SK-N-SH (cell line): ENCODE data around the gene TEAD4. TPM values are rescaled to one million over a fixed set of nuclear protein-coding genes. Genes with fewer than 3 reads are reported as not detected.

Experiments
- CTCF ChIA-PET: fragments of 300-600, 350-600 bp; formaldehyde crosslinking; extraction: SDS; loops from one replicate; lab custom pipeline; 2021; lab: Yijun Ruan, JAX
- POLR2A ChIA-PET: fragments of 350-600 bp; sonication (Branson Sonifier 250); formaldehyde crosslinking; extraction: SDS; loops from one replicate; lab custom pipeline; 2020; ENCODE audit warnings: antibody characterized with exemption, inconsistent platforms; lab: Yijun Ruan, JAX
- DNase-seq: peaks from one replicate; pipeline ENCODE4 v3.0.0; 2012
- H2AFZ ChIP-seq: fragments of 200-600 bp; sonication (generic); 2 replicates; pipeline ENCODE4 v1.8.1; 2016; ENCODE audit warnings: antibody characterized with exemption, mild to moderate bottlenecking, low read depth
- H3F3A ChIP-seq: fragments of 200-600 bp; sonication (generic); replicated peaks from 2 replicates; pipeline ENCODE3; 2016; ENCODE audit warnings: antibody characterized with exemption, mild to moderate bottlenecking; ENCODE audit not compliant: insufficient read depth
- H3K27ac ChIP-seq, 2 experiments: fragments of 200-500 bp in 1 of 2; fragments of 200-600 bp in 1 of 2; sonication (Bioruptor generic) in 1 of 2; sonication (generic), shearing (Covaris generic) in 1 of 2; 2 replicates each; pipeline versions ENCODE4 v1.5.1 to v1.6.1; 2014 to 2016; ENCODE audit warnings: low read depth in 2 of 2, inconsistent platforms in 1 of 2, low read length in 1 of 2, mild to moderate bottlenecking in 1 of 2, mixed read lengths in 1 of 2
- H3K27me3 ChIP-seq: fragments of 200-600 bp; sonication (generic), shearing (Covaris generic); 2 replicates; pipeline ENCODE4 v1.6.1; 2016; ENCODE audit warnings: mixed run types; ENCODE audit not compliant: insufficient read depth
- H3K36me3 ChIP-seq, 2 experiments: fragments of 200-500 bp in 1 of 2; fragments of 200-600 bp in 1 of 2; sonication (Bioruptor generic) in 1 of 2; sonication (generic) in 1 of 2; replicated peaks in 1 of 2; 2 replicates each; pipeline versions ENCODE3 to v1.5.1; 2014 to 2016; ENCODE audit warnings: low read length in 1 of 2, mild to moderate bottlenecking in 1 of 2; ENCODE audit not compliant: insufficient read depth in 2 of 2, control insufficient read depth in 1 of 2
- H3K4me1 ChIP-seq, 2 experiments: fragments of 200-500 bp in 1 of 2; fragments of 200-600 bp in 1 of 2; sonication (Bioruptor generic) in 1 of 2; sonication (generic), shearing (Covaris generic) in 1 of 2; 2 replicates each; pipeline versions ENCODE4 v1.5.1 to v1.6.1; 2014 to 2016; ENCODE audit warnings: low read depth in 1 of 2, low read length in 1 of 2, mixed run types in 1 of 2; ENCODE audit not compliant: insufficient read depth in 2 of 2, control insufficient read depth in 1 of 2
- H3K4me2 ChIP-seq: fragments of 200-600 bp; sonication (generic), shearing (Covaris generic); 2 replicates; pipeline ENCODE4 v1.6.1; 2017; ENCODE audit warnings: mixed run types
- H3K4me3 ChIP-seq, 2 experiments: fragments of 200-500 bp in 1 of 2; fragments of 200-600 bp in 1 of 2; sonication (Bioruptor generic) in 1 of 2; sonication (generic), shearing (Covaris generic) in 1 of 2; 2 replicates each; pipeline versions ENCODE4 v1.5.1 to v1.8.1; 2014 to 2016; ENCODE audit warnings: low read depth in 2 of 2, inconsistent platforms in 1 of 2, low read length in 1 of 2, mild to moderate bottlenecking in 1 of 2, mixed read lengths in 1 of 2, moderate library complexity in 1 of 2
- H3K79me2 ChIP-seq: fragments of 200-600 bp; sonication (generic); 2 replicates; pipeline ENCODE4 v1.8.1; 2017; ENCODE audit warnings: mild to moderate bottlenecking; ENCODE audit not compliant: insufficient read depth
- H3K9ac ChIP-seq: fragments of 200-600 bp; sonication (generic); 2 replicates; pipeline ENCODE4 v1.6.1; 2017; ENCODE audit warnings: mixed run types
- H3K9me2 ChIP-seq: fragments of 200-600 bp; sonication (generic); 2 replicates; pipeline ENCODE4 v1.6.1; 2017; ENCODE audit warnings: mixed run types
- H3K9me3 ChIP-seq: fragments of 200-600 bp; sonication (generic); 2 replicates; pipeline ENCODE4 v1.6.1; 2017; ENCODE audit warnings: mixed run types, mild to moderate bottlenecking, moderate library complexity
- H4K20me1 ChIP-seq: fragments of 200-600 bp; sonication (generic); 2 replicates; pipeline ENCODE4 v1.6.1; 2017; ENCODE audit warnings: mild to moderate bottlenecking, mixed run types; ENCODE audit not compliant: insufficient read depth
- ELF1 ChIP-seq: IDR thresholded peaks from 2 replicates; pipeline ENCODE4 v1.4.0; 2012
- FOSL2 ChIP-seq: IDR thresholded peaks from 2 replicates; pipeline ENCODE4 v1.4.0; 2012; ENCODE audit warnings: low read depth, mild to moderate bottlenecking, moderate library complexity, borderline replicate concordance
- FOXM1 ChIP-seq: IDR thresholded peaks from 2 replicates; pipeline ENCODE4 v1.4.0; 2012; ENCODE audit warnings: low read depth, mild to moderate bottlenecking
- IRF3 ChIP-seq: fragments of 150-350 bp; IDR thresholded peaks from 2 replicates; pipeline ENCODE4 v1.6.1; 2016; ENCODE audit warnings: mild to moderate bottlenecking, low read depth, low read length
- JUND ChIP-seq: IDR thresholded peaks from 2 replicates; pipeline ENCODE4 v1.4.0; 2012
- MEF2A ChIP-seq: IDR thresholded peaks from 2 replicates; pipeline ENCODE4 v1.4.0; 2012; ENCODE audit warnings: low read depth, borderline replicate concordance
- MXI1 ChIP-seq: IDR thresholded peaks from 2 replicates; pipeline ENCODE4 v1.6.1; 2012; ENCODE audit warnings: mild to moderate bottlenecking, low read depth, low read length, improper control_type of control experiment
- NRF1 ChIP-seq: IDR thresholded peaks from 2 replicates; pipeline ENCODE4 v1.6.1; 2012; ENCODE audit warnings: low read depth, mild to moderate bottlenecking, low read length
- REST ChIP-seq: IDR thresholded peaks from 2 replicates; pipeline ENCODE4 v1.6.1; 2012; ENCODE audit warnings: mild to moderate bottlenecking, low read depth, low read length, moderate library complexity
- SMC3 ChIP-seq: IDR thresholded peaks from 2 replicates; pipeline ENCODE4 v1.6.1; 2012; ENCODE audit warnings: low read depth, low read length, improper control_type of control experiment
- TCF12 ChIP-seq: IDR thresholded peaks from 2 replicates; pipeline ENCODE4 v1.4.0; 2012
- USF1 ChIP-seq: IDR thresholded peaks from 2 replicates; pipeline ENCODE4 v1.4.0; 2012; ENCODE audit warnings: low read depth, borderline replicate concordance
- WGBS: methylation state at CpG from one replicate; pipeline ENCODE4 v1.1.6; 2017; ENCODE audit warnings: low lambda C conversion rate; 5-methylcytosine and 5-hydroxymethylcytosine counted together
- polyA plus RNA-seq, 3 experiments: library from polyadenylated mRNA; depleted of rRNA; stranded (reverse); fragments of >200 nt; gene quantifications; 2 replicates each; pipeline ENCODE4 v1.2.3, GENCODE V29; 2012

Gene TEAD4
- polyA plus RNA-seq, 1 of the 3 experiments (the other 2 are of a cell fraction), result 27.1 TPM

DNA sequence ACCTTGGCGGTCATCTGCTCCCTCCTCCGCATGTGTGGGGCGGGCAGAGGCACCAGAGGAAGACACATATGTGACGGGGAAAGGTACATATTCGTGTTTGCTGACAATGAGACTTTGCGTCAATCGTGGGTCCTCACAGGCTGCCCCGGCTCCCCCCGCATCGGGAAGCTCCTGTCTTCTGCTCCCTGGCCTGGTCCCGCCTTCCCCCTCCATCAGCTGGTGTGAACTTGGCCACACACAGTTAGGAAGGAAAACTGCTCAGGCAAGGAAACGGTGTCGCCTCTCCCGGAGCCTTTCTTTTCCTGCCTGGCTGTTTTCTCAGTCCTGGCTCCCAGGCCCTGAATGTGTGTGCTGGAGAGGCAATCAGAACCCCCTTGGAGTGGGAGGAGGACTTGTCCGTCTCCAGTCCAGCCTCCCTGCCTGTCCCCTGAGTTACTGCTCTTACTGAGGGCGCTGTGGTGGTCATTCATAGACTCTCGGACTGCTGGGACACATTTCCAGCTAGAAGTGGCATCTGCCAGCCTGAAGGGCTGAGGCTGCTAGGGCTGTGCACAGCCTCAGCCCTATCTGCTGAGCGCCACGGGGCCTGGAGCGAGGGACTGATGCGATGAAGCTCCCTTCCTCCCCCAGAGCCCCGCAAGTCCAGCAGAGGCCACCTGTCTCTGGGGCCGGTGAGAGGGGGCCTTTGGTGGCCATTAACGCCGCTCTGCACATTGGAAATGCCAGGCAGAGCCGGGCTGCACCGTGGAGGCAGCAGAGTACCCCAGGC, 73.8 kb downstream of the TEAD4 start:
- no peaks in the 10 kb centered on the region for H3K27me3 ChIP-seq
- no peak overlapping the region for H3K4me3 ChIP-seq
- H3K27ac ChIP-seq, result no peak overlapping the region
- H3K9ac ChIP-seq, result no peak overlapping the region
- H3K9me3 ChIP-seq, result no peaks in the 10 kb centered on the region
- 92% methylated on average over 14 of the region's 27 CpGs for WGBS
- CTCF ChIA-PET, result interaction anchor here (0.9 to 3.1 kb wide), 15 partner anchors 9 to 293 kb away, joined by 3 to 35 read pairs (median 11); partner anchors contain the start of genes FOXM1, RHNO1 and TEX52
- H3K9me2 ChIP-seq, result no peaks in the 10 kb centered on the region
- no peaks in the 10 kb centered on the region for H3F3A ChIP-seq
- no peak for DNase-seq
- H3K4me2 ChIP-seq, result no peak overlapping the region
- H3K79me2 ChIP-seq, result no peaks in the 10 kb centered on the region
- no peak for TF ChIP-seq MEF2A
- no peak for TF ChIP-seq FOXM1
- TF ChIP-seq ELF1, result no peak
- no peak for TF ChIP-seq TCF12
- no peak for TF ChIP-seq USF1
- TF ChIP-seq JUND, result no peak
- no peak for TF ChIP-seq FOSL2
- TF ChIP-seq NRF1, result no peak
- no peak for TF ChIP-seq SMC3
- TF ChIP-seq, all 33 proteins: peak for 0
- Histone ChIP-seq H4K20me1 (no peaks in the 10 kb centered on the region), H3K36me3 (peaks cover 4 to 9% of the 10 kb centered on the region in 2 experiments), H2AFZ (no peak overlapping the region), H3K4me1 (peaks cover 0 to 5% of the 10 kb centered on the region in 2 experiments; a peak in 1 of 4 replicates)
- POLR2A ChIA-PET, result interaction anchor here (0.6 kb wide), 1 partner anchor 88 kb away, joined by 3 read pairs; no protein-coding TSS in a partner anchor

DNA sequence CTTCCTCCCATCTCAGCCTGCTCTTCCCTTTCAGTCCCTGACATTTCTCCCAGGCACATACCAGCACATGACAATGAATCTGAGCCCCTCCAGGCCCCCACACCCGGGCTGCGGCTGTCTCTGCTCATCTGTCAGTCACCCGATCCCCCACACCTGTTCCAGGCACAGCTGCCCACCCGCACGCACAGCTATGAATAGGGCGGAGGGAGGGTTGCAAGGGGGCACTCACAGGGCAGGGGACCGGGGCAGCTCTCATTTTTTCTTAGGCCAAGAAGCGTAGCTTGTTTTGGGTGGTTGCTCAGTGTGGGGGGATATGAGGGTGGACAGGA, 74.3 kb downstream of the TEAD4 start:
- H3K4me3 ChIP-seq, result no peak overlapping the region
- no peak overlapping the region for H3K9ac ChIP-seq
- H3K36me3 ChIP-seq, result peaks cover 4 to 15% of the 10 kb centered on the region in 2 experiments
- no peak overlapping the region for H3K27ac ChIP-seq
- WGBS, result 84% methylated on average over 8 of the region's 8 CpGs
- no peaks in the 10 kb centered on the region for H3K9me2 ChIP-seq
- no peak overlapping the region for H3K4me2 ChIP-seq
- CTCF ChIA-PET, result interaction anchor here (0.8 to 2.9 kb wide), 30 partner anchors 9 to 294 kb away, joined by 3 to 35 read pairs (median 6); partner anchors contain the start of genes FOXM1, RHNO1, TEX52 and TULP3
- POLR2A ChIA-PET, result interaction anchor here (0.6 kb wide), 1 partner anchor 89 kb away, joined by 3 read pairs; no protein-coding TSS in a partner anchor
- no peaks in the 10 kb centered on the region for H3F3A ChIP-seq
- H2AFZ ChIP-seq, result no peak overlapping the region
- no peaks in the 10 kb centered on the region for H4K20me1 ChIP-seq
- no peaks in the 10 kb centered on the region for H3K79me2 ChIP-seq
- H3K4me1 ChIP-seq, result peaks cover 0 to 5% of the 10 kb centered on the region in 2 experiments; a peak in 1 of 4 replicates
- no peak for DNase-seq
- TF ChIP-seq IRF3 (no peak), JUND (no peak), REST (no peak), MXI1 (no peak)
- no peaks in the 10 kb centered on the region for H3K27me3 ChIP-seq
- no peaks in the 10 kb centered on the region for H3K9me3 ChIP-seq
